Left renal pelvis (tissue), 4 donors: ENCODE data around the gene APOBEC3H. TPM values are rescaled to one million over a fixed set of nuclear protein-coding genes. Genes with fewer than 3 reads are reported as not detected.

Experiments used
- DNase-seq, 4 donors: peaks; one replicate each; pipeline ENCODE4 v3.0.0-alpha.2; 2013; ENCODE audit warnings: low read depth in 4 of 4, low spot score in 3 of 4
- polyA plus RNA-seq, 4 donors: library from polyadenylated mRNA; unstranded; fragments of 120-200 nt; gene quantifications; one replicate each; pipeline ENCODE4 v1.2.1, GENCODE V29; 2013; ENCODE audit not compliant: insufficient read length in 4 of 4

The APOBEC3H gene
- polyA plus RNA-seq, 4 donors: 0.17 to 0.20 TPM; not detected in 2

- no peak for DNase-seq
Observed at GRCh38 chr22:39106326-39106725, 9.3 kb downstream of the APOBEC3H start.

GRCh38 chr22:39108487-39108886 is 11.4 kb downstream of the APOBEC3H start:
- no peak for DNase-seq

- no peak for DNase-seq
Observed at GRCh38 chr22:39109361-39109760, 12.3 kb downstream of the APOBEC3H start.

DNA sequence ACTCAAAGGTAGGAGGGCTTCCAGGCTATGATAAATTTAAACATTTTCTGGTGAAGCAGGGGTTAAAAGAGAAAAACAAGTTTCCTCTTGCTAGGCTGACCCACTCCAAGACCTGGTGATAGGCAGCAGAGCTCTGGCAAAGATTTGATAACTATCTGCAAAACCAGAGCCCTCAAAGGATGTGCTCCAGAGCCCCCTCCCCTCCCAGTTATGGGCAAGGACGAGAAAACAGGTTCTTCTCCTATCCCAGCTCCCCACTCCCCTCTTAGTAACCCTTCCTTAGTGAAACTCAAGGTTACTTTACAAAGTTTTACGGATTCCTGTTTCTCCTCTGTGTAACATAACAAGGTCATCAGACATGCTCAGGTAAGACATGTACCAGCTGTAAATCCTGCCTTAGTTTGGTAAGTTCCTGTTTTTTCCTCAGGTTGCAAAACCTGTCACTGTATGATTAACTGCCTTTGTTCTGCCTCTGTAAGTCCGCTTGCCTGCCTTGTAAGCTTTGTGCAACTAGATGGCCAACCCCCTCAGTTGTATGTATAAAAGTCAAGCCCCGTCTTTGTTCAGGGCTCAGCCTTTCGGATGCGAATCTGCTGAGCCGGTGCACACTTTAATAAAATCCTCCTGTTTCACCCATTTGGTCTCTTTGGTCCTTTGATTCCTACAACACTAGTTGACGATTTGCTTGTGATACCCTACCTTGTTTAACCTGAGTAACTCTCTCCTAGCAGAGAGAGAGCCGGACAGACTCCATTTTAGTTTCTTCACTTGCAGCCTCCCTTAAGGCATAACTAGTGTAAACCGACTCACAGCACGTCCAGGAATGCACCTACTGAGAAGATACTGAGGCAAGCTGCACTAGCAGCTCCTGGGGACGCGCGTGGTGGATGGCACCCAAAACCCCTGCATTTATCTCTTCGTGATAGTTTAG is 13.9 kb downstream of the APOBEC3H start:
- peak in 3 of 4 donors; percentile 44 to 61 (median 55) for DNase-seq

DNA sequence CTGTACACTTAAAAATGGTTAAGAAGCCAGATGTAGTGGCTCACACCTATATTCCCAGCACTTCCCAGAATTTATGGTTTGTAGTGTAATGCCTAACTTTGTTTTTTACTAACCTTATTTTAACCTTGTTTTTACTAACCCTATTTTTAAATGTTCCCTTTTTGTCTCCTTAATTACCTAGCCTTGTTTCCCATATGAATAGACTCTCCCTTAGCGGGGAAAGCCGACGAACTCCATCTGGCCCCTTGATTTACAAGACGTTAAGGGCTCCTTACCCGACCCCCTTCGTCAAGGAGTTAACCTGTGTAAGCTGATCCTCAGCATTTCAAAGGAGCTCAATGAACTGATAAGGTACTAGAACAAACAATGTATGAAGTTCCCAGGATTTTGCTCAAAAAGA is 17.1 kb downstream of the APOBEC3H start:
- no peak for DNase-seq

- DNase-seq: no peak
Observed at GRCh38 chr22:39115570-39115969, 18.5 kb downstream of the APOBEC3H start.

GRCh38 chr22:39115977-39116621 is 19.1 kb downstream of the APOBEC3H start:
- DNase-seq: no peak

DNA sequence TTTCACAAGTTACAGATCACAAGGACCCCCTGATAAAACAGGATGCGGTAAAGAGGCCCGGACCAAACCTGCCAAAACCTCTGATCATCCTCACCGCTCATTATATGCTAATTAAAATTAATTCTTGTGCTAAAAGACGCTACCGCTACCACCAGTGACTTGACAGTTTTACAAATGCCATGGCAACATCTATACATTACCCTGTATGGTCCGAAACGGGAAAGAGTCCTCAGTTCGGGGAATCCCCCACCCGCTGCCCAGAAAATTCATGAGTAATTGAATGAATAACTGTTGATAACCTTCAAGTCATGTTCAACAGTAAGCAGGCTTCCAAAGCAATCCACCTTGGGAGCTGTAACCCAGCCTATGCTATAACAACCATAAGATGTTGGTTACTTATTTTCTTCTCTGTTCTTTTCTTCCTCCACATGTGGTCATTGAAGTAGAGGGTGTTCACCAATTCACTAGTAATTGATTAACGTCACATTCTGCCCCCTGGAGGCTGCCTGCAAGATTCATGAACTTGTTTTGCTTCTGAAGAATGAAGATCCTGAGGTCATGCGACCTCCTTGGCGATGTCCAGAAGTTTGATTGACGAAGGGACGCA is 20.6 kb downstream of the APOBEC3H start:
- no peak for DNase-seq

DNA sequence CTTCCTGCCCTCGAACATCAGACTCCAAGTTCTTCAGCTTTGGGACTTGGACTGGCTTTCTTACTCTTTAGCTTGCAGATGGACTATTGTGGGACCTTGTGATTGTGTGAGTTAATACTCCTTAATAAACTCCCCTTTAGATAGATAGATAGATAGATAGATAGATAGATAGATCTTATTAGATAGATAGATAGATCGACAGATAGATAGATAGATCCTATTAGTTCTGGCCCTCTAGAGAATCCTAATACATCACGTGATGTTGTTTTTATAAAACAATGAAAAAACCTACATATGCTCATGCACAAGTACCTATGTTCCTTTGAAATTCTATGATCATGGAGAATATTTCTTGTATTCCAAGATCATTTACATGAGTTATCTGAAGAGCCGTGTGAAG is 23.9 kb downstream of the APOBEC3H start:
- DNase-seq: no peak

DNA sequence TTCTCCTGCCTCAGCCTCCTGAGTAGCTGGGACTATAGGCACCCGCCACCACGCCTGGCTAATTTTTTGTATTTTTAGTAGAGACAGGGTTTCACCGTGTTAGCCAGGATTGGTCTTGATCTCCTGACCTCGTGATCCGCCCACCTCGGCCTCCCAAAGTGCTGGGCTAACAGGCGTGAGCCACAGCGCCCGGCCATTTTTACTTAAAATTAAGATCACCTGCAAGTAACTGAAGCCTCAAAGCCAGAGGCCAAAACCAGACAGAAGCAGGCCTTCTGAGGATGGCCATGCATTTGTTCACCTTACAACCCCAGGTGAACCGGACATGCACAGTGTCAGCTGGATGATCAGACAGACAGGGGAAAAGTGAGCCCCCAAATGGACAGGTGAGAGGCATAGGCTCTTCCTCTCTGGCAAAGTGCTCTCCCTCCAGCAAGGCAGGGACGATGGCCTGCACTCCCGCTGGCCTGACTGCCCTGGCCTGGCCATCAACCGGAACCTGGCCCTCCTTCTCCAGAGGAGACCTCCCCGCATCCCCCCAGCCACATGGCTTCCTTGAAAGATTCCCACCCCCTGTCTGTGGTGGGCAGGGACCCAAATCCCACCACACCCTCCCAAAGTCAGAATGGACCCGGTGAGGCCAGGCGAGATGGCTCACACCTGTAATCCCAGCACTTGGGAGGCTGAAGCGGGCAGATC is 25.9 kb downstream of the APOBEC3H start:
- no peak for DNase-seq

- no peak for DNase-seq
Observed at GRCh38 chr22:39123751-39124581, 26.9 kb downstream of the APOBEC3H start.

DNA sequence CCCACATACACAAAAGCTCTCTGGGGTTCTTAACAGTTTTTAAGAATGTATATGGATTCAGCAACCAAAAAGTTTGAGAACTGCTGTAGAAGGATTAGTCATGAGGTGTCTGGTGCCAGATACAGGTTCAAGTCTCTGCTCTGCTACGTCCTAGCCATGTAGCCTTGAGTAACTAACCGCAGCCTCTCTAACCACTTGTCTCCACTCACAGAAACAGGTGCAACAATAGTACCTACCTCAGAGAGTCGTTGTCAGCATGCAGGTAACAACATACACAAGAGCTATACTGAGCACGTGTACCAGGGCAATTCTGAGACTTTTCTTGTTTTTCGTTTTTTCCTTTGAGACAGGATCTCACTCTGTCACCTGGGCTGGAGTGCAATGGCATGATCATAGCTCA is 28.6 kb downstream of the APOBEC3H start:
- DNase-seq: no peak

DNA sequence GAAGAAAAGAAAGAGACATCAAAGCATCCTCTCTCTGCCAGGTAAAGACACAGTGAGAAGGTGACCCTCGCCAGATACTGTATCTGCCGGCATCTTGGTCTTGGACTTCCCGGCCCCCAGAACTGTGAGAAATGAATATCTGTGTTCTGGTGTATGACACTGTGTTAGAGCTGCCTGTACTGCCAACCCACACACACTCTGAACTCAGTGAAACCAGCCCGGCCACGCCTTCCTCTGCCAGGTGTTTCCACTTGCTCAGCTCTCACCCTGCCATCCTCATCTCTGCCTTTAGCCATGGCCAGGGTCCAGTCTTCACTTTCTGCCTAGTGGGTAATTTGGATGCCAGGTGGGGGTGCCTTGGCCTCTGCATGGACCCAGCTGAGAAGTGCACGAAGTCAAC is 31.5 kb downstream of the APOBEC3H start:
- DNase-seq: no peak

GRCh38 chr22:39129081-39129480 is 32.0 kb downstream of the APOBEC3H start:
- no peak for DNase-seq

DNA sequence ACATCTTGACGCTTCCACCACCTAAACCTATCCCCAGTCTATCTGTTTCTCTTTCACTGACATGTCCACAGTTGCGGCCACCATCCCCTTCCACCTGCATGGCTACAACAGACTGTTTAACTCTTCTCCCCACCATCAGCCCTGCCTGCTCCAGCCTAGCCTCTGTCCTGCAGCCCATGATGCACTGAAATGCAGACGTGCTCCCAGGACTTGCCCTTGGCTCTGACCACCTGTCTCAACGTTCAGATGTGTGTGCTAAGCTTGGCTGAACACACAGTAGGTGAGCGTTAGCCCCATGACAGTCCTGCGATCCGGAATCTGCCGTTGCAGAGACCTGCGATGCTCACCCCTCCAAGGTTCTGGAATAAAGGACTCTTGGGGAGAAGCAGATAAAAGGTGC is 32.7 kb downstream of the APOBEC3H start:
- no peak for DNase-seq

DNA sequence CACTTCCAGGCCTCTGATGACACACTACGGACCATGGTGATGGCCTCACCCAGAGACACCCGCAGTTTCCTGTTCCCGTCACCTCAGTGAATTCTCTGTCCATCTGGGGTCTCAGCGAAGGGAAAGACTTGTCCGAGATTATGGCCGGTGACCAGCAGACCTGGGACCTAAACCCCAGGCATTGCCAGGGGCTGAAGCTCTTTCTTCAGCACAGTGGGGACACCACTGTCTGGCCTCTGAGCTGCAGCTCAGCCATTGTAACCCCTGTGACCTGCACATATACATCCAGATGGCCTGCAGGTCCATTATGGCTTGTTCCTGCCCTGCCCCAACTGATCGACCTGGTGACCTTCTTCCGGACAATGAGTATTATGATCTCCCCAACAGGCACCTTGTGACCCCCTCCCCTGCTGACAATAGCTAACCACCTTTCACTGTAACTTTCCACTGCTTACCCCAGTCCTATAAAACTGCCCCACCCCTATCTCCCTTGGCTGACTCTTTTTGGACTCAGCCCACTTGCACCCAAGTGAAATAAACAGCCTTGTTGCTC is 33.2 kb downstream of the APOBEC3H start:
- no peak for DNase-seq

GRCh38 chr22:39130892-39131855 is 34.1 kb downstream of the APOBEC3H start:
- no peak for DNase-seq

- DNase-seq: no peak
Observed at GRCh38 chr22:39132281-39132680, 35.2 kb downstream of the APOBEC3H start.
